Measurements from ENCODE around the gene DLG3.
"Not testable (repeated sequence)": the region's sequence is repeated elsewhere in the genome, so short reads cannot be mapped to it uniquely, and the experiment has no call there.

Gene DLG3

DNA sequence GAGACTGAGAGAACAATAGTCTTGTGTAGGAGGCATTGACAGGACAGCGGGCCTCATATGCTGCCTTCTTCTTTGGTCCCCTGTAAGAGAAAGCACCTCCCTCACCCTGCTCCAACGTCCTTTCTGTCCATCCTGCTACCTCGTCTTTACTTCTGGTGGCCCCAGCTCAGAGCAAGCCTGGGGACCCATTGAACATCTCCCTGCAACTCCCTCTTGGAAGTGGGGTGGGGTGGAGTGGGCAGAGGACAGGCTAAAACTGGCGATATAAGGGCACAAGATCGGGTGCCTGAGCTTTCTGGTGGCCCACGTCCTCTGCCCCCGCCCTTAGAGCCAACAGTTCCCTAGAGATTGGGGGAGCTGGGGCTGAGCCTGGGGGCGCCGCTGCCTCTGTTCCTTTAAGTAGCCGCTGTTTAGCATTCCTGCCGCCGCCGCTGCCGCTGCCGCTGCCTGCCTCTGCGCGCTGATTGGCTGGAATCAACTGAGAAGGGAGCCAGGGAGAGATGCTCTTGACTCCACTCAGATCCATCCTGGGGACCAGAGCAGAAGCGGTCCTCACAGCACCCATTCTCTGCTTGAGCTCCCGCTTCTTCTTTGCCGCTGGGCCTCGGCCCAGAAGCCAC, at the start of gene DLG3:
TSS of gene DLG3 (plus strand) at position 510 of the 620 bp plus-strand sequence. CDS start 367 bp downstream, outside the sequence.
- DNase-seq, result no peak

DNA sequence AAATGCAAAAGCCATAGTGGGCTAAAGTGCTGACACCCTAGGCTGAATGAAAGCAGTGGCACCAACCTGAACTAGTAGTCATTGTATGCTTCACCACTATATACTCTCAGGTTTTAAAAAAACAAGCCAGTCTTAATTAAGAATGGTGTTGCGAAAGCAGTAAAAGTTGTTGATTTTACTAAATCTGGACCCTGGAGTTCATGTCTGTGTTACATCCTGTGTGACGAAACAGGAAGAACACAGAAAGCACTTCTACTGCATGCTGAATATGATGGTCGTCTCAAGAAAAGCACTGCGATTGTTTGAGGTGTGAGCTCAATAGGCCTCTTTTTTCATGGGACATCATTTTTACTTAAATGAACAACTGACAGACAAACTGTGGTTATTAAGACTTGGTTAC, 45.7 kb upstream of the DLG3 start:
- peak in 1 of 2 donors; percentile 36 for DNase-seq

DNA sequence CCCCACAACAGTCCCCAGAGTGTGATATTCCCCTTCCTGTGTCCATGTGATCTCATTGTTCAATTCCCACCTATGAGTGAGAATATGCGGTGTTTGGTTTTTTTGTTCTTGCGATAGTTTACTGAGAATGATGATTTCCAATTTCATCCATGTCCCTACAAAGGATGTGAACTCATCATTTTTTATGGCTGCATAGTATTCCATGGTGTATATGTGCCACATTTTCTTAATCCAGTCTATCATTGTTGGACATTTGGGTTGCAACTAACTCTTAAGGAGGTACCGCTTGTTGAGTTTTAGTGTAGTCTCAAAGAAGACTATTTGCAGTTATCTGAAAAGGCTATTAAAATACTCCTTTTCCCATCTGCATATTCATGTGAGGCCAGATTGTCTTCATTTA, 44.5 kb upstream of the DLG3 start:
- not testable (repeated sequence) for DNase-seq

DNA sequence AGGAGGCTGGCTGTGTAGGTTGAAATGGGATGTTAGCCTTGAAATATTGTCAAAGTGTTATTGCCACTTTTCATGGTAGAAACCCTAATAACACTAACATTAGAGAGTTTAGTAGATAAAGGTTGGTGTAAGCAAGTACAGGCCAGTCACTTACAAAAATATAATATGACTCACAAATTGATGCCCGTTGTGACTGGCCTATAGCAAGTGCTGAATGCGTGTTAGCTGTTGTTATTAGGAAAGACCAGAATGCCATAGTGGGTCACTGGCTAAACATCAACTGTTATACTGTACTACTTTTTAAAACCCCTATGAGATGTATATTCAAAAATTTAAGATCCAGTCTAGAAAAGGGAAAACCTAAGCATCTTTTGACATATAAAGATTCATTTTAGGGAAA, 41.9 kb upstream of the DLG3 start:
- DNase-seq, result no peak

DNA sequence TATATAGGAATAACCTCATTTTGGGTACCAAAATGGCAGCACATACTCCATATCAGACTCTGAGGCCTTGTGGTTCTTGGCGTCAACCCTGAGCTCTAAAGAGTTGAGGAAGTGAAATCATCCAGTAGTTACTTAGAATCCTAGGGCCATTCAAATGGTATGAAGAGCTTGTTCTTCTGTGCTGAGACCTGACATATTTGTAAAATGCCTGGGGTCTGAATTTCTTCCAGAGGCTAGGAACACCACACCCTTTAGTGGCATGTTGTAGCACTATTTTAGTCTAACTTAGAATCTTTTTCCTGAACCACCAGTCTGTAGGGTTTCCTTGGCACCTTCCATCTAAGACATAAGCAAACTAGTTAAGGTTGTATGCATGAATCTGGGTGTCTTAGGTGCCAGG, 39.6 kb upstream of the DLG3 start:
- no peak for DNase-seq

DNA sequence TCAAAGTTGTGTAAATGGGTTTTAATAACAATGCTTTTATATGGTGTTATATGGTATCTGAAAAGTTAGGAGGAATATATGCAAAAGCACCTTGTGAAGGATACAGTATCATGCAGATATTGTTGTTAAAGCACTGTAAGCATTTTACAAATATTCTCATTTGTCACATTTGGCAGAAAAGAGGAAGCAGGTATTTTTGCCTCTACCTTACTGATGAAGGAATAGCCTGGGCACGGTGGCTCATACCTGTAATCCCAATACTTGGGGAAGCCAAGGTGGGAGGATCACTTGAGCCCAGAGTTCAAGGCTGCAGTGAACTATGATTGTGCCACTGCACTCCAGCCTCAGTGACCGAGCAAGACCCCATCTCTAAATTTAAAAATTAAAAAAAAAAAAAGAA, 33.7 kb upstream of the DLG3 start:
- no peak for DNase-seq

DNA sequence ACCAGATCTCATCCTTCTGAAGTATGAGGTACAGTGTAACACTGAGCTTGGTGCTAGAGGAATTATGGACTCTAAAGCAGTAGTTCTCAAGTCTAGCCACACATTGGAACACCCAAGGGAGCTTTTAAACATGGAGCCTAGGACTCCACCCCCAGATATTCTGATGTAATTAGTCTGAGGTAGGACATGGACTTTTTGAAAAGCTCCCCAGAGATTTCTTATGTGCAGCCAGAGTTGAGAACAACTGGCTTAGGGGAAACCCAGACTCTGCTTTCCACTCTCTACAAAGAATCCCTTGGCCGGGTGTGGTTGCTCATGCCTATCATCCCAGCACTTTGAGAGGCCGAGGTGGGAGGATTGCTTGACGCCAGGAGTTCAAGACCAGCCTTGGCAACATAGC, 33.2 kb upstream of the DLG3 start:
- DNase-seq, result no peak

DNA sequence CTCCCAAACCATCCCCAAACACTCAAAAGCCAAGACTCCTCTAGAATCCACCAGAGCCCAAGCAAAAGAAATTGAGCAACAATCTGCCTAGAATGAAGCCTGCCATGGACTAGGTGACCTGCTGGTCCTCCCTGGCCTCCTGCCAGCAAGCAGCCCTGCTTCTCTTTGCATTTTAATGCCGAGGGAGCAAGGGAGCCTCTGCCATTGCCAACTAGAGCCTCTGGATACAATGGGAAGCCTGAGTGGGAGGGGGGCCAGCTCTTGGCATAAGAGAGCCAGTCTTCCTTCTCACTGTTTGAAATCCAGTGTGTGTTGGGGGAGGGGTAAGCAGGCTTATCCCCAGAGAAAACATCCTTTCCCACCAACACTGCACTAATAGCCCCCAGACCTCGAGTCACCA, 23.0 kb upstream of the DLG3 start:
- no peak for DNase-seq

DNA sequence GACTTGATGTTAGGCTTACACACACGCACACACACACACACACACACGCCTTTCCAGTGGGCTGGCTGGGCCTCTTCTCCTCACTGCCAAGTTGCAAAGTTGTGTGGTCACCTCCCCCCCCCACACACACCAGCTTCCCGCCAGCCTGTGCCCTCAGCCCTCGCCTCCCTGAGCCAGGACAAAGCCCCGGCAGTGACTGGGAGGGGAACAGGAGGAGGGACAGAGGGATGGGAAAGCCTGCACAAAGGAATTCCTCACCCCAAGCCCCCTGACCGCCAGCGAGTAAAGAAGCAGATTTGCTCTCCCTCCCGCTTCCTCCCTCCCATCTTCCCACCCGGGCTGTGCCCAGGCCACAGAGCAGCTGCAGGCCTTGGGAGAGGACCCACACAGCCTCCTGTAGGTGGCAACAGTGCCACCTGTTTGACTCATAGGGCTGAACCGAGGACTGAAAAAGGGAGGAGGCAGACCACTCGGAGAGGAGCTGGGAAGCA, 21.7 kb upstream of the DLG3 start, which contains the start of gene GDPD2:
TSS of gene GDPD2 (plus strand) at position 464 of the 491 bp plus-strand sequence. CDS start 1,671 bp downstream, outside the sequence.
- DNase-seq, result no peak

DNA sequence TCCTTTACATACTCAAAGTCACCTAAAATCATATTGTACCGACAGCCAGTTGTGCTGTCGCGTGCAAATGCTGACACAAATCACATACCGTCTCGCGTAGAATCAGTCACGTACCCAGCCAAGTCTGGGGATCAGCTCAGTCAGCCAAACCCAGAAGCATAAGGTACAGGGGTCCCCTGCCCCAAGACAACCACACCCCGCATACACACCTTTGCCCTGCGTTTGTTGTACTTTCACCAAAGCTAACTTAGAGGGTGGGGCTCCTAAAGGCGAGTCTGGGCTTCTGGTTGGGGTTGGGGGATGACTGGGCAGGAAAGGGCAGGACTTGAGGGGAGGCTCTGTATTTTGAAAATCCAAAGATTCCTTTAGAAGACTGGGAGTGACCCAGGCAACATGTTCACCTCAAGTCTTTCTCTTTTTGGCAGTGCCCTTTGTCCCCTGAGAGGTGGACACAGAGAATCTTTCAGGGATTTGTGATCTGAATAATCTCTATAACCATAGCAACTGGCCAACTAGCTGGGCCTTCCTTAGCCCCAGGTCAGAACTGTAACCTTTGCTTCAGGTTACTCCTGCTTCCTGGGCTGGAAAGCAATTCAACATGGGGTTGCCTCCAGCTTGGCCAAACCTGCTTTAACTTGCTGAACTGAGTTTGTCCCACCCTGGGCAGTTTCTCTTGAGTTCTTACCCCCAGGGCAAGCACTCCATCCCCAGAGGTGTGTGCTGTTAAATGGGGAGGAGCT, 20.5 kb upstream of the DLG3 start:
- no peak for DNase-seq

DNA sequence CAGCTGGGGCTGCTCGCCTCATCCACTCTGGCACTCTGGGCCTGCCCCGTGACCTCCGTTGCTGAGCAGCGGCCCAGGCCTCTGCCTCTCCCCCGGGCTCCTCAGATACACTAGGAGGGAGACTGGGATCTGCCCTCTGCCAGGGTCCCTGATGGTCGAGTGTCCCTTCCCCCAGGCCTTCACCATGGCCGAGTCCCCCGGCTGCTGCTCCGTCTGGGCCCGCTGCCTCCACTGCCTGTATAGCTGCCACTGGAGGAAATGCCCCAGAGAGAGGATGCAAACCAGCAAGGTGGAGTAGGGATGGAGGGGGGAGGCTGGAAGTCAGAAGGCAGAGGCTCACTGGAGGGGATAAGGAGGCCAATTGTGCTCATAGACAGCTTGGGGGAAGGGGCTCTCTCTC, 19.8 kb upstream of the DLG3 start:
- DNase-seq, result no peak

DNA sequence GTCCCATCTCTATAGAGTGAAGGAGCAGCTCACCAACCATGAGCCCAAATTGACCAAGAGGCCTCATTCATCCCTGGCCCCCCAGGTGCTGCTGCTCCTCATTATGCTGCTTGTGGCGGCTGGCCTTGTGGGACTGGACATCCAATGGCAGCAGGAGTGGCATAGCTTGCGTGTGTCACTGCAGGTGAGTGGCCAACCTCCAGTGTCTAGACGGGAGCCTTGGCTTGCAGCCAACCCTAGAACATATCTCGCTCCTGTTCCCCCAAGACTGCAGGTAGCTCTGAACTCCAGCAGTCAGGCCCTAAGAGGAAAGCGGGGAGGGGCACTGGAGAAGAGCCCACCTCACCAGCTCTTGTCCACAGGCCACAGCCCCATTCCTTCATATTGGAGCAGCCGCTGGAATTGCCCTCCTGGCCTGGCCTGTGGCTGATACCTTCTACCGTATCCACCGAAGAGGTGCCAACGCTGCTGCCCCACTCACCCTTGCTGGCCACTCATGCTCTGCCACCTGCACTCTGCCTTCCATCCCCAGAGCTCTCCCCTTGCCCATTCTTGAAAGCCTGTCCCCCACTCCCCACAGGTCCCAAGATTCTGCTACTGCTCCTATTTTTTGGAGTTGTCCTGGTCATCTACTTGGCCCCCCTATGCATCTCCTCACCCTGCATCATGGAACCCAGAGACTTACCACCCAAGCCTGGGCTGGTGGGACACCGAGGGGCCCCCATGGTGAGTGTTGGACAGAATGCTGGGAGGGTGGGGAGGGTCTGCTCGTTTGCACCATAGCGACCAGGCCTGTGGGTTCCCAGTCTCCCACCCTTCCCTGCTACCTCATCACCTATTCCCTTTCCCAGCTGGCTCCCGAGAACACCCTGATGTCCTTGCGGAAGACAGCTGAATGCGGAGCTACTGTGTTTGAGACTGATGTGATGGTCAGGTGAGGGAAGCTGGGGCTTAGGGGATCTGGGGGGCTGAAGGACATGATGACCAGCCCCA, 18.1 kb upstream of the DLG3 start:
- no peak for DNase-seq

DNA sequence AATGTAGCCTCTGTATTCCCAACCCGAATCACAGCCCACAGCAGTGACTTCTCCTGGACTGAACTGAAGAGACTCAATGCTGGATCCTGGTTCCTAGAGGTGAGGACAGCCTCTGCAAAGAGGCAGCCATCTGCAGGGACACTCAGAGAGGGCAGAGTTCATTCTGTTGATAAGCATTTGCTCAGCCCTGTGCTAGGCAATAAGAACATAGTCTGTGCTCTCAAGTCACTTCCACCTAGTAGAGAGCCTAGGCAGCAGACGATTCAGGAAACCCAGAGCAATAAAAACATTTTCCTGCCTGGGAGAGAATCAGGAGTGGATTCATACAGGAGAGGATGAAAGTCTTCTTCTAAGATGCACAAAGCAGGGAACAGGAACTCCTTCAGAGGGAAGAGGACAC, 17.3 kb upstream of the DLG3 start:
- DNase-seq, result no peak

DNA sequence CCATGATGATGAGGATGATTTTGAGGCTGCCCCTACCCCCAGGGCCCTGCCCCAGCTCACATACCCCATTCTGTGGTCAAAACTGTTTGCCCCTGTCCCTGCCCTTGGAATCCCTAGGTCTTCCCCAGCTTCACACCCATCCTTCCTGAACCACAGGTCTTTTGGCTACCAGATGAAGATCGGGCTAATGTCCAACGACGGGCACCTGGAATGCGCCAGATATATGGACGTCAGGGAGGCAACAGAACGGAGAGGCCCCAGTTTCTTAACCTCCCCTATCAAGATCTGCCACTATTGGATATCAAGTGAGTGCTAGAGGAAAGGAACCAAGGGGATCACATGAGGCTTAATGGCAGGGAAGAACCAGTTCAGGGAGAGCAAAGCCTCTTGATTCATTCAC, 14.9 kb upstream of the DLG3 start:
- no peak for DNase-seq

DNA sequence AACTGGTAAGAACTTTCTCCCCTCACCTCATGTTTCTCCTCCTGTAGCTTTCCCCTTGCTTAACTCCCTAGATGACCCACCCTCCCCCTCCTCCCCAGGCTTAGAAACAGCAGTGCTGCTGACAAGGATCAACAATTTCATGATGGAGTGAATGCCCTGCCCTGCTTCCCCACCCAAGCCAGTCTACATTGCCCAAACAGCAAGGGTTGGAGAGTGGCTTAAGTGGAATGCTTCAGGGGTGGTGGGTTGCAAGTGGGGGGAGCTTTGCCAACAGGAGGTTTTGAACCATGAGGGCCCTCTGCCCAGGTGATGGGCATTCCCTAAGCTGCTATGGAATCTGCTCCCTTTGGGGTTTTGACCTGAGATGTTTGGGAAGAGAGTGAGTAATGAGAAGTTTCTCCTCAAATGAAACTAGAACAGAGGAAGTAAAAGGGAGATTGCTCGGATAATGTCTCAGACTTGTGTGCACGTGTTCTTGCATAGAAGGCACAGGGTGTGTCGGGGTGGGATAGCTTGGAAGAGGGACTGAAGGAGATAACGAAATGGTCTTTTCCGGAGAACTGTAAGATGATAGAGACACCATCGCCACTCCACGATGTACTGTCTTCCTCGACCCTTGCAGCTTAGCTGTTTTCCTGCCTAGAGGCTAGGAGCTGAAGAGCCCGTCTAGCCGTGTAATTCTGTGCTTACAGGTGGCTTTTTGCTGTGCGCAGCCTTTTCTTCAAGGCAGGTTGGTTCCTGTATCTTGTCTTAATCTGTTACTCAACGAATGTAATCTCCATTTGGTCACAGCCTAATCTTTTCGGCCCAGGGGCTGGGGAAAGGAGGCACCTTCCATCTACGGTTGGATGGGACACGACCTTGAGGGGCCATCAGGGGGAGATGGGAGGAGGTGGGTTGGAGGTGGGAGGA, 11.4 kb upstream of the DLG3 start:
- DNase-seq, result no peak

DNA sequence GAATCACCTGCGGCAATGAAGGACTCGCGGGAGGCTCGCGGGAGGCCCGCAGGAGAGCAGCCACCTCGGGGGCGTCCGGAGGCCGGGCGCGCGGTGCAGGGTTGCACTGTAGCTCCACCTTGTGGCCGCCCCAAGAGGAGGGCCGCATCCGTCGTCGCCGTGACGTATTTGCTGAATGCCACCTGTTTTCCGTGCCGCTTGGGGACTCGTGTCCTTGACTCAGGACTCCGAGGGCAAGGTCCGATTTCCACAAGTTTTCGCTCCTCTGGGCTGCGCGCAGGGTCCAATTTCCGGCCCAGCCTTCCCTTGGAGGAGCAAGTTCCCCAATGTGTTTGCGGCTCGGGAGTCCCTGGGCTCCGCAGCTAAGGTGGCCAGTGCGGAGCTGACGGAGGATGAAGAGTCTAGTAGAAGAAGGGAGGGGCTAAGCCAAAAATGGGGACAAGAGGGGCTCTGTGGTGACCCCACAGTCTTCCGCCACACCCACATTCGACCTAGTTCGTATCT, 10.7 kb upstream of the DLG3 start:
- DNase-seq, result peak; percentile 3 to 30

DNA sequence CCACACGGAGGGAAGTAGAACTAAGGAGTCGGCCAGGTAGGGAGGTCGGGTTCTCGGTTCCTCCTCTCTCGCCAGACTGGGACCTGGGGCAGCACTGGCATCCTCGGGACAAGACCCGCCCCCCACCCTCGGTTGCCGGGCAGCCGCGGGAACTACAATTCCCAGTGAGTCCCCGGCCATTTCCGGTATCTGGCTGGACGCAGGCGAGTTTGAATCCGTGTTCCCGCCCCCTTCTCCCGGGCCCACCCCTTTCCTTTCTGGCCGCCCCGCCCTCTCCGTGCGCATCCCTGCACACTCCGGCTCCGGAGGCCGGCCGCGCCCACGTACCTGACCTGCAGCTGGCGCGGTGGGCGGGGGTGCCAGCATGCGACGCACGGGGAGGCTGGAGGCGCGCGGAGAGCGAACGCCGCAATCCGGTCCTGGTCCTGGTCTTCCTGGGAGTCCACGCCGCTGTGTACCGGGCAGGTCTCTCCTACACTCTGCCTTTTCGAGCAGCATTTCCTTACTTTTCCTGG, 10.2 kb upstream of the DLG3 start:
- DNase-seq, result peak; percentile 30 to 38

DNA sequence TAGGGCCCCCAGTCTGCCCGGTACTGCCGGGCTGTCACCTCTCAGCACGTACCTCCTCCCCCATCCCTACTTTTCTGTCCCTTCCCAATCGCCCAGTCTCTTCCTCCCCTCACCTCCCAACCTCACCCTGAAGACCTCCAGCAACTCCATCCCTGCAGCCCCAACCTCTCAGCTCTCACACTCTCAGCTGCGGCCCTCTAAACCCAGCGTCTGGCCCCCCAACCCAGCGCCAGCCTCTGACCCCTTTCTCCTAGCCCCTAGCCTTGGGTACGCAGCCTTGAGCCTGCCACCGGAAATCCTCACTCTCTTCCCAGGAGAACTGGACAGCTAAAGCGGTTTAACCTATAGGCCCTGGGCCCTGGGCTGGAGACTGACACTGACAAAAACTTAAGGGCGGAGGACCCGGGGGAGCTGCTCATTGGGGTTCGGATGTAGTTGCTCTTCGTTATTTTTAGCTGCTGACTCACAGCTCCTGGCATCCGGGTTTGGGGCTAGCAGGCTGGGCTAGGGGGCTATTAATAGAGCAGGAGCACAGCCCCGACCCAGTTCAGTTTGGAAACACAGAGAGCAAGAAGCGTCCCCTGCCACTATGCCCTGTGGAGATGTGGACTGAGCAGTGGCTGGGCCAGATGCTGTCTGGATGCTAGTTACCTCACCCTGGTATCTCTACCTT, 9.6 kb upstream of the DLG3 start:
- DNase-seq, result peak in 1 of 2 donors; percentile 80

DNA sequence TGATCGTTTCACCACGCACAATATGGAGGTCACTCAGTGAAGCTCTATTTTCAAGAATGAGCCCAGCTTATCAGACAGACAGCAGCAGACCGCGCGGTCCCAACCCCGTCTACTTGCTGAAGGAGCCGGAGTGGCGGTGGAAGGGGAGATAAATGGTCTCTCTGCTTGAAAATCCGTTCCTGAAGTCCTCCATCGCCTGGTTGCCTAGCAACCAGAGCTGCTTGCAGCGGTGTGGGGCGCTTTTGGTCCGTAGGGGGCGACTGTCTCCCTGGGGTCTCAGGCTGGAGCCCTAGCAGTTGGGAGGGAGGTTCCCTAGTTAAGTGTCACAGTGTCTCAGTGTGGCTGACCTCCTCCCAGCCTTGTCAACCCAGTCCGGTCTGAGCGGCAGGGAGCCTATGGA, 8.3 kb upstream of the DLG3 start:
- no peak for DNase-seq

DNA sequence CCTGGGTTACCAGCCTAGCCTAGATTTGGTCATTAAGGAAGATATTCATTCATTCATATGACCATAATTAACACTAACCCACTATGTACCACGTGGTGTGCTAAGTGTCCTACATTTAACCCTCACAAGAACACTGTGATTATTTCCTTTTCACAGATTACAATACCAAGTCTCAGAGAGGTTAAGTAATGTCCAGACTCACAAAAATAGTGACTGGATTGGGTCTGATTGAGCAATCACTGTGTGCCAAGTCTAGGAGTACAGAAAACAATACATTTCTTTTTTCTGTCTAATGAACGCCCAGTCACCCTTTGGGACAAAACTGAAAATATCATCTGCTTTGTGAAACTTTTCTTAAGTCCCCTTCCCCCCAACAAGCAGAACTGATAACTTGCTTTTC, 7.6 kb upstream of the DLG3 start:
- no peak for DNase-seq
